ENCODE data around the gene UBE2QL1.

Gene UBE2QL1

DNA sequence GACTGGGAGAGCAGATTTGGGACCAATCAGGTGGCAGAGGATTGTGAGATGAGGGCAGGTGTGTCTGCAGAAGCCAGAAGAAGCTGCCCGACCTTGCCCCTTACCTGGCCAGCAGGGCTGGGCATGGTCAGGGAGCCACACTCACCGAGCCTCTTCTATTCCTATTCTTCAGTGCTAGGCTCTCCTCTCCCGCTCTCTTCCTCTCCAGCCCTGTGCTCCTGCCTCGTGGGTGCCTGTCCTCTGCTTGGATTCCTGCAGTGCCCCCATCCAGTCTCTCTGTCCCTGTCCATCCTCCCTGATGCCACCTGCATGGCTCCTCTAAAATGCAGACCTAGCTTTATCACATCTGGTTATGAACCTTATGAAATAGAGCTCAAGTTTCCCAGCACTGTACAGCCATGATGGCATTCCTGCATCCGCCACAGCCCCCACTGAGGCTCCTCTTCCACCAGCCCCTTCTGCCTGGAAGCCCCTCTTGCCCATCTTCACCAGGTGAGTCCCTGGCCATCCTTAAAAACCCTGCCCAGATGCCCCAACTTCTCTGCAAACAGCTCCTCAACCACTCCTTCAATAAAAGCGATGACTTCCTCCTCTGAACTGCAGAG lies 8.2 kb downstream of the UBE2QL1 start:
- H4K20me1 ChIP-seq (ENCODE audit: insufficient read depth, low read length): no peaks in the 10 kb centered on the region
- H3K9ac ChIP-seq (ENCODE audit: low read length): no peak overlapping the region
- no peak overlapping the region for H3K27ac ChIP-seq (ENCODE audit: low read depth, low read length, poor library complexity, severe bottlenecking)
- no peak overlapping the region for H3K4me2 ChIP-seq (ENCODE audit: low read length)
- no peaks in the 10 kb centered on the region for H3K36me3 ChIP-seq (ENCODE audit: insufficient read depth, low read length)
- H3K9me3 ChIP-seq (ENCODE audit: low read length): no peaks in the 10 kb centered on the region
- TF ChIP-seq EZH2 (IDR thresholded peaks at IDR 0.05; ENCODE audit: borderline replicate concordance, low read length) (no peak), CTCF (IDR thresholded peaks at IDR 0.05; ENCODE audit: low read length) (no peak)
- no peaks in the 10 kb centered on the region for H3K9me2 ChIP-seq (ENCODE audit: low read depth, low read length)
- H3K27me3 ChIP-seq (ENCODE audit: insufficient read depth, low read length): no peaks in the 10 kb centered on the region; the same call in 1 of the 2 replicates
- H3F3A ChIP-seq (ENCODE audit: insufficient read depth, low read length): no peaks in the 10 kb centered on the region
- no peaks in the 10 kb centered on the region for H3K79me2 ChIP-seq (ENCODE audit: insufficient read depth, low read length)
- no peak overlapping the region for H2AFZ ChIP-seq (ENCODE audit: low read length)
- no peaks in the 10 kb centered on the region for H3K4me1 ChIP-seq (ENCODE audit: insufficient read depth, low read length, severe bottlenecking)
- no peak overlapping the region for H3K4me3 ChIP-seq (ENCODE audit: low read depth, low read length, poor library complexity, severe bottlenecking)

- Histone ChIP-seq H3K9ac (ENCODE audit: low read length) (no peak overlapping the region), H3K79me2 (ENCODE audit: insufficient read depth, low read length) (no peaks in the 10 kb centered on the region), H3K27me3 (ENCODE audit: insufficient read depth, low read length) (no peaks in the 10 kb centered on the region; the same call in 1 of the 2 replicates), H3K4me1 (ENCODE audit: insufficient read depth, low read length, severe bottlenecking) (no peaks in the 10 kb centered on the region), H3F3A (ENCODE audit: insufficient read depth, low read length) (no peaks in the 10 kb centered on the region), H4K20me1 (ENCODE audit: insufficient read depth, low read length) (no peaks in the 10 kb centered on the region), H3K9me3 (ENCODE audit: low read length) (no peaks in the 10 kb centered on the region), H2AFZ (ENCODE audit: low read length) (no peak overlapping the region), H3K4me3 (ENCODE audit: low read depth, low read length, poor library complexity, severe bottlenecking) (no peak overlapping the region), H3K4me2 (ENCODE audit: low read length) (no peak overlapping the region), H3K9me2 (ENCODE audit: low read depth, low read length) (no peaks in the 10 kb centered on the region), H3K27ac (ENCODE audit: low read depth, low read length, poor library complexity, severe bottlenecking) (no peak overlapping the region), H3K36me3 (ENCODE audit: insufficient read depth, low read length) (no peaks in the 10 kb centered on the region)
- TF ChIP-seq EZH2 (IDR thresholded peaks at IDR 0.05; ENCODE audit: borderline replicate concordance, low read length): no peak
- no peak for TF ChIP-seq CTCF (IDR thresholded peaks at IDR 0.05; ENCODE audit: low read length)
Measured at GRCh38 chr5:6457592-6457991, 8.9 kb downstream of the UBE2QL1 start.

- Histone ChIP-seq H3K9me2 (ENCODE audit: low read depth, low read length) (no peaks in the 10 kb centered on the region), H3F3A (ENCODE audit: insufficient read depth, low read length) (no peaks in the 10 kb centered on the region), H3K27ac (ENCODE audit: low read depth, low read length, poor library complexity, severe bottlenecking) (no peak overlapping the region), H3K9me3 (ENCODE audit: low read length) (no peaks in the 10 kb centered on the region), H3K36me3 (ENCODE audit: insufficient read depth, low read length) (no peaks in the 10 kb centered on the region), H3K4me2 (ENCODE audit: low read length) (no peak overlapping the region), H3K9ac (ENCODE audit: low read length) (no peak overlapping the region), H2AFZ (ENCODE audit: low read length) (no peak overlapping the region), H4K20me1 (ENCODE audit: insufficient read depth, low read length) (no peaks in the 10 kb centered on the region), H3K79me2 (ENCODE audit: insufficient read depth, low read length) (no peaks in the 10 kb centered on the region), H3K4me3 (ENCODE audit: low read depth, low read length, poor library complexity, severe bottlenecking) (no peak overlapping the region), H3K27me3 (ENCODE audit: insufficient read depth, low read length) (no peaks in the 10 kb centered on the region; the same call in 1 of the 2 replicates), H3K4me1 (ENCODE audit: insufficient read depth, low read length, severe bottlenecking) (no peaks in the 10 kb centered on the region)
- no peak for TF ChIP-seq CTCF (IDR thresholded peaks at IDR 0.05; ENCODE audit: low read length)
Measured at GRCh38 chr5:6458833-6459232, 10.2 kb downstream of the UBE2QL1 start.

All from OCI-LY1 (cell line).